ENCODE results near the gene TCF7L1. TPM values are rescaled to one million over a fixed set of nuclear protein-coding genes. Genes with fewer than 3 reads are reported as not detected.
A peak's percentile ranks its signal among the peaks of the same experiment; 100 is the strongest.
"Not testable (repeated sequence)": the region's sequence is repeated elsewhere in the genome, so short reads cannot be mapped to it uniquely, and the experiment has no call there.

The TCF7L1 gene
- polyA plus RNA-seq, 1 donor = 36.3 TPM

DNA sequence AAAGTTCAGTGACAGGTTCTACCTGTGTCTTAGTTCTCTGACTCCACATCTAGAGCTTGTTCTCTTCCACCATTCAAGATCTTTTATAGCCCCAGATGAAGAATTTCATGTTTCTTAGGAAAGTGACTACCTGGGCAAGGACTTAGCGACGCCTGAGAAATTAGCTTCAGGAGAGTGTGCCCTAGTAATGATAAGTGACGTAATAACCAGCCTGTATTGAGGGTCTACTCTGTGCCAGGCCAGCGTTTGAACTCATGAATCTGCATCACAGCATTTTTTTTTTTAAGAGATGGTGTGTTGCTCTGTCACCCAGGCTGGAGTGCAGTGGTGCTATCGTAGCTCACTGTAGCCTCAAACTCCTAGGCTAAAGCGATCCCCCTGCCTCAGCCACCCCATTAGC lies 51.8 kb downstream of the TCF7L1 start:
- no peak for DNase-seq

DNA sequence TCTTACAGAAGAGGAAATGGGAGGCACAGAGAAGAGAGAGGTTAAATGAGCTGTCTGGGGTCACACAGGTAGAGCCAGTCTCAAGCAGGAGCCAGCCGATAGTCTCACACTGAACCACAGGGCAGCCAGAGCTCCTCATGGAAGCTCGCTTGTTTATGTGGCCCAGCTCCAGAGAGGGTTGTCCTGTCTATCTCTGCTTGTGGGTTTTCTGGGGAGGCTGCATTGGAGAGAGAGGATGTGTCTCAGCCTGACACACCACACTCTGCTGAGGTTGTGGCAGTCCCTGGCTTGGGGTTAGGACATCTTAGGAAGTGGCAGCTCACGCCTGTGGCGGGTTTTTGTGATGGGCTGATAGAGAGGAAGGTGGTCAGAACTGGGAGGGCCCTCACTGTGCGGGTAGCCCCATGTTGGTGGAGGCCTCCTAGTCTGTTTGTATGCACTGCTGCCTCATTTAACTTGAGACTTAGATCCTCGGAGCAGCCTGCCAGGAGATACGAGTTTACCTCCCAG lies 52.3 kb downstream of the TCF7L1 start:
- DNase-seq = no peak

DNA sequence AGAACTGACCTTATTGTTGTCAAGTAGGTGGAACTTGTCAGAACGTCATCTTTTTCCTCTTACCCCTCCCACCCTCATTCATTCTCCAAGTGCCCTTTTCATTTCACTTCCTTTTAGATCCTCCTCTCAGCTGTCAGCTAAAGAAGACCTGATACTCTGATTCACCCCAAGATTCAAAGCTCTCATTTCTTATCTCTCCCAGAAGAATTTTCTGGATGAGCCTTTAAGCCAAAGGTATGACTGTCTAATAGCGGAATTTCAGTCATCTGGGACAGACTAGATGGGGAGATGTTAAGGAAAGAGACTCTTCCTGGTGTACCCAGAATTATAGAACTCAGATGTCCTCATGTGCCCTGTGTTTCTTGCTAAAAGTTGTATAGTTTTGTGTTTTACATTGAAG lies 53.9 kb downstream of the TCF7L1 start:
- no peak for DNase-seq

DNA sequence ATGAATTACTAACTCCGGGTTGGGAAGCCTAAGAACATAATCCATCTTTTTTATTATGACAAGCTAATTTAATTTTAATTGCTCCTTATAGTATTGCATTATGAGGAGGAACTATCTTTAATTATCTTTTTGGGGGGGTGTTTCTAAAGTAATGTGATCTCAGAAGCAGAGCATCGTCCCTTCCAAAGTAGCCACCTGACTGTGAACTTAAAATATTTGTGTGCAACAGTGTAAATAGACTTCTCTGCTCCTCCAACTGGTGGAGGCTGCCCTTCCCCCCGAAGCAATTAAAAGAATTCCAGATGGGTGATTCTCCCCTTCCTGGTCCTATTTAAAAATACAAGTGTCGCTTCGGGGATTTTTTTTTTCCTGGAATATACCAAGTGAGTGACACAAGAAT lies 55.7 kb downstream of the TCF7L1 start:
- DNase-seq = no peak

DNA sequence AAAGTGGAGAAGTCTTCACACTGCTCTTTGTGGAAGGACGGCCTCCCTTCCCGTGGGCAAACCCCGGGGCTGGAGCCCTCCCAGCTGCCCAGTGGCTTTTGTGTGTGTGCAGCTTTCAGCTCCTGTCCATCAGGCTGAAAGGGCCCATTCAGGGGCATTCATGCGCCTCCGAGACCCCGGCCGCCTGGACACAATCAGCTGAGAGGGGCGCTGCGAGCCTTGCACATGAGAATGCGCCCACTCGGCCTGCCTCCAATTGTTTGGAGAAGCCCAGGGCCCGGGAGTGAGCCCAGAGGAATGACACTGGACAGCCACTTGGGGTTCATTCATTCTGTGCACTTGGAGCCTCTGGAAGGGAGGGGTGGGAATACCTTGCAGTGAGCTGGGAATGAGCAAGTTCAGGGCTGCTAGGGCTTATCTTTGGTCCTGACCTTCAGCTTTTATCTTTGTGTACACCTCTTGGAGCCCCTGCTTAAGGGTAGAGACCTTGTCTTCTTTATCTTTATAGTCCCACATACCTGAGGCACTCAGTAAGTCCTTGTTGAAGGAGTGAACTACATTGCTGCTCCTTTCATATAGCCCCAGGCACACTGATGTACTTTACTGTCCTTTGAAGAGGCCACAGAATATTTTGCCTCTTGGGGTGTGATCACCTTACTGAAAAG lies 56.5 kb downstream of the TCF7L1 start:
- no peak for DNase-seq

DNA sequence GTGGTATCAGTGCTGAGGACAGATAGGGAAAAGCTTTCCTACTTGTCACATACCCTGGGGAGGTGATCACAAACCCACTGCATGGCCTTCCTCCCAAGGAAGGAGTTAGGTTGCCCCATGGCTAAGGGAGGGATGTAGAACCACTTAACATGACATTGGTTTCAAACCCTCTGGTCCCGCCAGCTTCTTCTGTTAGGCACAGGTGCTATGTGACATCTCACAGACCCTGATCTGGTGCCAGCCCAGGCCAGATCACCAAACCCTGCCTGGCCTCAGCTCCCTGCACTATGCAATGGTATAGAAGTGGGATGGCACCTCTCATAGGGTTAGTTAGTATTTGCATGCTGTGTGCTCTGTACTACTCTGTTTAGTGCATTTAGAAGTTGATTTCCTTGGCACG lies 58.0 kb downstream of the TCF7L1 start:
- no peak for DNase-seq

DNA sequence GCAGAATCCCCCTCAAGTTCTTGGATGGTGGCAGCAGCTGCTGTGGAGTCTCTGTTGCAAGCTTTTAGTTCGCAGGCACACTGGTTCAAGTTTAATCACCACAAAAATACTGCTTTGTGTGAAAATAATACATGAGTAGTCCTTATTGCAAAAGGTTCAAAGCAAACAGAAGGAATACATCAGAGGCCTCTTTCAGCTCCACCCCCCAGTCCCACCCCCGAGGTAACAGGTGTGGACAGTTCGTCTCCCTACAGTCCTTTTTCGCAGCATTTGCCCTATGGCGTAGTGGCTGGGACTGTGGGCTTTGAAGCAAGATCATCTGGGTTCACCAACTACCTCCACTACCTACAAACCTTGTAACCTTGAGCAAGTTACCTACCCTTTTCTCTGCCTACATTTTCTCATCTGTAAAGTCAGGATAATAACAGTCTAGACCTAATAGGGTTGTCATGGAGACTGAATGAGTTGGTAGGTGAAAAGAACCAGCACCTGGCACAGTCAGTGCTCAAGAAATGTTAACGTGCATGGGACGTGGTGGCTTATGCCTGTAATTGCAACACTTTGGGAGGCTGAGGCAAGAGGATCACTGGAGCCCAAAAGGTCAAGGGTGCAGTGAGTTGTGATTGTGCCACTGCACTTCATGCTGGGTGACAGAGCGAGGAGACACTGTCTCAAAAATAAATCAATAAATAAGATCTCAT lies 61.7 kb downstream of the TCF7L1 start:
- no peak for DNase-seq

DNA sequence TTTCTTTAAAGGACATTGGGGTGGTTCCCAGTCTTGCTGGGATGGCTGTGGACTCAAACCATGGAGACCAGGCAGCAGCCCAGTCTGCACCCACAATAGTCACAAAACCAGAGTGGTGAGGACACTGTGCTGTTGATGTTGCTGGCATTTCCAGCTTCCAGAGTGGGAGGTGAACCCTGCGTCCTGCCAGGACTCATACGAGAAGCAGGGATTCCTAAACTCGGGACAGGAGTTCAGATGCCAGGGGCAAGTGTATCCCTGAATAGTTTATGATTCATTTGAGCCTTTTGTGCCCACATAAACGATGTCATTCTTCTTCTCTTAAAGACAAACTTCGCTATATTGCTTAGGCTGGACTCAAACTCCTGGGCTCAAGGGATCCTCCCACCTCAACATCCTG lies 62.8 kb downstream of the TCF7L1 start:
- no peak for DNase-seq

DNA sequence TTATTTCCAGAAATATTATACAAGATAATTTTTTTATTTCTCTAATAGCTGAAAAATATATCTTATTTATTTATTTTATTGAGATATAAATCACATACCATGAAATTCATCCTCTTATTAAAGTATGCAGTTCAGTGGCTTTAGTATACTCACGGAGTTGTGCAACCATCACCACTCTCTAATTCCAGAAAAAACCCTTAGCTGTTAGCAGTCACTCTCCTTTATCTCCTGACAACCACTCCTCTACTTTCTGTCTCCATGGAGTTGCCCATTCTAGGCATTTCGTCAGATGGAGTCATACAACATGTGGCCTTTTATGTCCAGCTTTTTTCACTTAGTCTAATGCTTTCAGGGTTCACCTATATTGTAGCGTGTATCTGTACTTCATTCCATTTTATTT lies 66.5 kb downstream of the TCF7L1 start:
- DNase-seq = no peak

DNA sequence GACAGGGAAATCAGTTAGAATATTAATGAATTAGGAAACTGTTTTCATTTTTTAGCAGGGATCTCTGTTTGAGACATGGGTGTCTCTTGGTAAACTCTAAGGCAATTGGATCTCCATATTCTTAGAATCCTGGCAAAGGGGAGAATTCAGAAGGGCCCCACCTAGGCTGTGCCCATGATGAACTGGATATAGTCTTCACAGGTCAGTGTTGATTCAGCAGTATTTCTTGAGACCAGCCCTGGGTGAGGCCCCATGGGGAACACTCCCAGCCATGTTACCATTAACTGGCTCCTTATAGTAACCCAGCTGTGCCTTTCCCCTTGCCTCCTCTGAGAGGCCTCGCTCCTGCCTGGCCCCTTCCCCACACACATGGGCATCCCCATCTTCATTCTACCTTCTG lies 76.7 kb downstream of the TCF7L1 start:
- DNase-seq = no peak

DNA sequence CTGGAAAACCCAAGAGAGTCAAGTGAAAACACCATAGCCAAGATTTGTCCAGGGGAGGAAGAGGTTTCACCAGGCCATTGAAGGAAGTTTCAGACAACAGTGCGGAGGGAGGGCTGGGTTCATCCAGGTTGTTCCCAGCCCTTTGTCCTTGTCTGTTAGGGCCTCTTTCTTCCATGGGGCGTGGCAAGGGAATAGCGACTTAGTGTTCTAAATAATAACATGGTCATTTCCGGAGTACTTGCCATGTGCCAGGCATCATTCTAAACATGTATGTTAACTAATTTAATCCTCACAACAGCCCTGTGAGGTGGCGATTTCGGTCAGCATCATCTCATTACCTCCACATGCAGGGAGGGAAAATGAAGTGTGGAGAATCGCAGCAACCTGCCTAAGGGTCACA lies 77.3 kb downstream of the TCF7L1 start:
- DNase-seq = no peak

DNA sequence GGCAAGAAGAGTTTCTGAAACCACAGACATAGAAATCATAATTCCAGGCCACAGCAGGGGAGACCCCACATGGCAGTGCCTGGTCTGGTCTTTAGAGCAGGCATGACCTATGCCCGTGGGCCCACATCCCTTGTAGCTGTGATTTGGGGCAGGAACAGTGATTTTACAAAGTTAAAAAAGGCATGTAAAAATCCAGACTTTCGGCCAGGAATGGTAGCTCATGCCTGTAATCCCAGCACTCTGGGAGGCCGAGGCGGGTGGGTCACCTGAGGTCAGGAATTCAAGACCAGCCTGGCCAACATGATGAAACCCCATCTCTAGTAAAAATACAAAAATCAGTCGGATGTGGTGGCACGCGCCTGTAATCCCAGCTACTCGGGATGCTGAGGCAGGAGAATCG lies 78.4 kb downstream of the TCF7L1 start:
- not testable (repeated sequence) for DNase-seq

DNA sequence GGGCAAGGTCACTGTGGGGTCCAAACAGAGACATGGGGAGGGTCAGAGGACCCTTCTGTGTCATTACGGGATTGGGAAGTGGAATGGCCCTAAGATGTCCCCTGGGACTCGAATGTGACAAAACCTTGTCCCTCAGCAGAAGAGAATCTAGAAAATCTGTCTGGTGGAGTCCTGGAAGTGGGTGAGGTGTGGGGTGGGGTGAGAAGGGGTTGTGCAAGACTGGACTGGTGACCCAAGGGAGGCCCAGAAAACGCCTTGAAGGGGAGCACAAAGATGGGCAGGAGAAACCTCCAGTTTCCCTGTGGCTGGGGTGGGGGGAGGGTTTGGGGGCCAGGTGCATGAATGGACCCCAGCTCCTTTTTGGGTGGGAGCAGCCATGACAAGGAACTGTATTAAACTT lies 79.6 kb downstream of the TCF7L1 start:
- no peak for DNase-seq

DNA sequence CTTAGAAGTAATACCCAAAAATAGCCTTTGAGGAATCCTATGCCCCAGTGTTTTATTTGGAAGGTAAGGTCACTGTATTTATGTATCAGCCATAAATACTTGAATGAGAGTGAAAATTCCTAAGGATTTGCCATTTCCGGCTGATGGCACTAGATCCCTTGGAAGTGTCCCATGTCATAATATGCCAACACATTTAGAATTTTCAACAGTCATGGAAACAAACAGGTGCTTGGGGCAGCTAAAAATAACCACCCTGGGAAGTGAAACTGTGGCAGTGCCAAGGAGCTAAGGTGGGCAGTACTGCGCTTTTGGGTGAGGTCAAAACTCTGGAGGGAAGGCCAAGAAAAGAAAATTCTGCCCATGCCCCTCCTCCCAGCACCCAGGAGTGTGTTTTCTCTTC lies 80.2 kb downstream of the TCF7L1 start:
- no peak for DNase-seq

DNA sequence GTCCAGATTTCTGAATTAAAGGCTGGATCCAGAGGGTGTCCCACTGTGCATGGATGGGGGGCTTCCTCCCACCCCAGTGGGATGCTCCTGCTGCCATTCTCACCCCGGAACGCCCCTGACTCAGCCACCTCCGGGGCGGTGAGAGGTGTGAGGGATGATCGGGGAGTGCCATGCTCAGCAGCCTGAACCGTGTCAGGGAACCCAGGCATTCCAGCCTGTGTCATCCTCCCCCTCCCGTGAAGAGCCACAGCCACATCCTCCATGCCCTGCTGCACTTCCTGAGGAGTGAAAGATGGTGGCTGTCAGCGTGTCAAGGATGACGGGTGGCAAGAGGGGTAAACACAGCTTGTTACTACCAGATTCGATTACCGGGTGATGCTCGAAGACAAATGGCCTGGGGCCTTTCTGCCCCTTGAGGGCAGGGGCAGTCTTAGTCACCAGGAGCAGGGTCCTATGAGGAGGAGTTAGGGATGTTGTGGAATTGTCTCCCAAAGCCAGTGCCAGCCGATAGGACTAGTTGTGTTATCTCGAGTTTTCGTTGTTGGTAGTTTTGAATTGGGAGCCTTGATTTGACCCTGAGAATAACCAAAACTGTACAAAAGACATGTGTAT lies 80.8 kb downstream of the TCF7L1 start:
- no peak for DNase-seq

DNA sequence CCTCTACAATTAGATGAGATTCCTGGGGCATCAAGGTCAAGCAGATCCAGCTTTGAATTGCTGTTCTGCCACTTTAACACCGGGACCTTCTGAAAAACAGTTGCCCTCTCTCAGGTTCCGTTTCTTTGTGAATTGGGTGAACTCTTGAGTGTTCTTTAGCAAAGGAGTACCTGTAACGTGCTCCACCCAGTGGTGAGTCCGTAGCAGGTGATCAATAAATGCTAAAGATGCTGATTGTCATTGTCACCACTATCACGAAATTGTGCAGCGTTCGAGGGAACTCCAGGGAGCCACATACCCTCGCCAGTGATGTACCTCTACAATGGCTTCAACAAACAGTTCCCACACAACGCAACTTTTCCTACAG lies 81.9 kb downstream of the TCF7L1 start:
- DNase-seq = no peak

DNA sequence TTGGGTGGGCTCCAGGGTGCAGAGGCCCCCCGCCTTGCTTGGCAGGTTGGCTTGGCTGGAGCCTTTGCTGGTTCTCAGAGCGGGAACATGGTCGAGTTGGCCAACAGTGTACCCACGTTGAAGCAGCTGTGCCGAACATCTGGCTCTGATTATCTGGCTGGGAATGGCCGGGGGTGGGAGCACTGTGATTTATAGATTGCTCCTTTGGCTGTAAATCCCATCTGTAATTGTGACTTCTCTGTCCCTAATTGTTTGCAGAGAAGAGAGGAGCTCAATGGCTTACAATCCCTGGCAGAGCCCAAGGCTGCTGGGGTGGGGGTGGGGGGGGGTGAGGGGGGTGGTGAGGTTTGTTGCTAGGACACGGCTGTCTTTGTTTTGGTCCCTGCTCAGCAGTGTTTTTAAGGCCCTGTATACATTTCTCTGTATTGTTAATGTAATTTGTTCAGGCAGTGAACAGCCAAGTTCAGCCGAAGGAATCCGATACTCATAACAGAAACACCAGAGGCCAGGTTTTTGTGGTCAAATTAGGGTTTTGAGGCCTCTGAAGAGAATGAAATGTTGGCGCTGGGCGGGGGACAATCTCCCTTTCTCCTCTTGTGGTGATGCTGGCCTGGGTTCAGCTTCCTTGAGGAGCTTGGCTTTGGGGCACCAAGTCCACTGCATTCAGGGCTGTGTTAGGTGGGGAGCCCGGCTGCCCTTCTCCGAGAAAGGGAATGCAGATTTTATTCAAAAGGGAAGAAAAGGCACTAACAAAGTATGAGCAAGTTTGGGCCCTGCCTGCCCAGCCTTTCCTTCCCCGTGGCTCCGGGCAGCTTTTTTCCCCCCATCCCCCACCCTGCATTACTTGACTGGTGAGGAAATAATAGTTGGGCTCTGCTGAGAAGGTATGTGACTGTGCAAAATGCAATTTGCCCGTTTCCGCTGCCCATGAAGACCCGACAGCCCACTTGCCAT lies 82.5 kb downstream of the TCF7L1 start:
- DNase-seq = peak; percentile 77

DNA sequence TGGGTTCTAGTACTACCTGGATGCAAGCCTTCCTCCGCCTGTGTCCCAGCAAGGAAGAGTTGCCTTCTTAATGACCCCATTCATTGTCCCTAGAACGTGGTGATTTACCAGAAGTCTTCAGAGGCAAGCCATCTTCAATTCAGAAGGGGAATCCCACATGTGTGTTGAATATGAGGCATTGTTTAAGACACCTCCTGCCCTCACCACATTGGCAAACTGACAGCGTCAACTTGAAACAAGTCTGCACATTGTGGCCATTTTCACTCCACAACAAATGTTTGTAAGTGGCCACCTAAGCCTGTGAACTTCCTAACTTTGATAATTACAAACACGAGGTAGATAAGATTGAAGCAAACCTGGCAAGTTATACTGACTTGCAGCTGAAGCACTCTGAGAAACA lies 83.7 kb downstream of the TCF7L1 start:
- no peak for DNase-seq

DNA sequence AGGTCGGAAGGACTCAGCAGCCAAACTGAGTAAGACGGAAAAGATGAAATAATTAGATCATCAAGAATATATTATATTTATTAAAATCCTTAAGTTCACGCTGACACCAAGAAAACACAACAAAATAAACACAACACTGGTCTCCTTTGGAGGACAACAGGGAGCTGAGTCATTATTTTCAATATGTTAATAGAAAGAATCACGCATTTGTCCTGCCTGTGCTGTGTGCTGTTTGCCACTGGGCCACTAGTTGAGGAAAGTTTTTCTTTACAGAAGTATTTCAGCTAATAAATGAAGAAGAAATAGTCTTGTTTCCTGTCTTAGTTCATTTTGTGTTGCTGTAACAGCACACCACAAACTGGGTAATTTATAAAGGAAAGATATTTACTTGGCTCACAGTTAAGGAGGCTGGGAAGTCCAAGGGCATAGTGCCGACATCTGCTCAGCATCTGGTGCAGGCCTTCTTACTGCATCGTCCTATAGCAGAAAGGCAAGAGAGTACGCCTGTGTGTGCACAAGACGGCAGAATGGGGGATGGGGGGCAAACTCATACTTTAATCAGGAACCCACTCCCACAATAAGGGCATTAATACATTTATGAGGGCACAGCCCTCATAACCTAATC lies 88.0 kb downstream of the TCF7L1 start:
- peak; percentile 81 for DNase-seq

DNA sequence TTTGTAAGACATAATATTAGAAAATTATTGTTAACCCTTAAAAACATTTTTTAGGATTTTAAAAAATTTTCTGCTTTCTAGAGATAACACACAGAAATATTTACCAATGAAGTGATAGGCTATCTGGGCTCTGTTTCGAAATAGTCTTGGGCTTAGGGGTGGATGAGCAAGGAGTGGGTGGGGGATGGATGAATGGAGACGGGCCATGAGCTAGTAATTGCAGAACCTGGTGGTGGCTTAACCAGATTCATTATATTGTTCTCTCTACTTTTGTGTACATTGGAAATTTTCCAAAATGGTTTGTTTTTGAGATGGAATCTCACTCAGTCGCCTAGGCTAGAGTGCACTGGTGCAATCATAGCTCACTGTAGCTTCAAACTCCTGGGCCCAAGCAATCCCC lies 89.6 kb downstream of the TCF7L1 start:
- DNase-seq = no peak

DNA sequence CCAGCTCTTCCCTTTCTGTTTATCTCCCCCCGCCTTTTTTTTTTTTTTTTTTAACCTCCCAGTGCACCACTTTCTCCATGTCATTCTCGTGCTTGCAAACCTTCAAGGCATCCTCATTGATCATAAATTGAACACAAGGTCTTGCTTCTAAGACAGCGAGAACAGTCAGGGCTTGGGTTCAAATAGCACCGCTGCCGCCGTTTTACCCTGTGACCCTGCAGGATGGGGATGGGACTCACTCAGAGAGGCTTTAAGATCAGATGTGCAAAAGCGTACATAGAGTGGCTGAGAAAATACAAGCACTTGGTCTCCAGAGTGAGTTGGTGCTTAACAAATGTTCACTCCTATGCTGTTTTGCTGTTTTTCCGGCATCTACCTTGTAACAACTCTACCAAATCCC lies 93.6 kb downstream of the TCF7L1 start:
- no peak for DNase-seq
